Measurements from ENCODE around the gene ORAI3. TPM values are rescaled to one million over a fixed set of nuclear protein-coding genes. Genes with fewer than 3 reads are reported as not detected.

ORAI3 gene
- total and polyA plus RNA-seq, 2 of the 13 experiments (the other 11 are each of a cell fraction or from before 2014, with no cell fraction given): 11.4 to 32.0 TPM

- TF ChIP-seq ZNF276 (CRISPR knock-in tag; IDR thresholded peaks at IDR 0.05; ENCODE audit: low read depth) (no peak), KLF16 (CRISPR knock-in tag; IDR thresholded peaks at IDR 0.05) (peak in 1 of 2 experiments; percentile 85; a peak in 1 of 4 replicates), ZNF772 (CRISPR knock-in tag; IDR thresholded peaks at IDR 0.05) (0 out of 2 replicates have a peak, but pooled peaks have one; percentile 44), RXRB (CRISPR knock-in tag; IDR thresholded peaks at IDR 0.05; ENCODE audit: borderline replicate concordance) (no peak; the same call in 1 of the 2 replicates), SRSF9 (IDR thresholded peaks at IDR 0.05; ENCODE audit: borderline replicate concordance, insufficient read depth, low read depth, low read length, poor library complexity, severe bottlenecking) (no peak), ZBTB44 (CRISPR knock-in tag; IDR thresholded peaks at IDR 0.05) (no peak), RORA (CRISPR knock-in tag; IDR thresholded peaks at IDR 0.05) (no peak), MLXIP (CRISPR knock-in tag; IDR thresholded peaks at IDR 0.05; ENCODE audit: borderline replicate concordance) (no peak), BCL3 (CRISPR knock-in tag; IDR thresholded peaks at IDR 0.05) (peak; percentile 1; the same call in 1 of the 2 replicates), THRA (CRISPR knock-in tag; IDR thresholded peaks at IDR 0.05; ENCODE audit: borderline replicate concordance) (peak; percentile 43; the same call in 1 of the 2 replicates), PREB (CRISPR knock-in tag; IDR thresholded peaks at IDR 0.05) (no peak)
Observed at GRCh38 chr16:30957456-30958174, 8.7 kb downstream of the ORAI3 start, which contains the start of gene SETD1A (continued).
